Measurements from ENCODE around the gene HBP1. TPM values are rescaled to one million over a fixed set of nuclear protein-coding genes. Genes with fewer than 3 reads are reported as not detected.
"Not testable (repeated sequence)": the region's sequence is repeated elsewhere in the genome, so short reads cannot be mapped to it uniquely, and the experiment has no call there.

The HBP1 gene
- total RNA-seq, 1 donor from 2014 or later = 30.8 TPM

DNA sequence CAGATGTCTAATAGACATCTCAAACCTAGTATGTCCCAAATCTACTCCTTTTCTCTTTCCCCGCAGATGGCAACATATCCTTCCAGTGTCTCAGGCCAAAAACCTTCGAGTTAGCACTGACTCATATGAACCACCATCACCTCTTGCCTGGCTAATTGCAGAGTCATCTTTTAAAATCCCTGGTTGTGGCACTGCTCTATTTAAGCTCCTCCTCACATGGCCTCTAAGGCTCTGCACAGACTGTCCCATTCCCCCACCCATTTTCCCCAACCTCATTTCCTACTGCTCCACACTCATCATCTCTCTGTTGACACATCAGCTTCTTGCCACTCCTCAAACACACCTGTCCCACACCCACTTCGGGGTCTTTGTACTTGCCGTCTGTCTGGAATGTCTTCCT is 16.8 kb upstream of the HBP1 start:
- intact Hi-C loops (cut with micrococcal nuclease) = loop anchor here (5.0 kb wide), 3 partner anchors 110 to 975 kb away; partner anchors contain the start of genes PIK3CG and PRKAR2B

DNA sequence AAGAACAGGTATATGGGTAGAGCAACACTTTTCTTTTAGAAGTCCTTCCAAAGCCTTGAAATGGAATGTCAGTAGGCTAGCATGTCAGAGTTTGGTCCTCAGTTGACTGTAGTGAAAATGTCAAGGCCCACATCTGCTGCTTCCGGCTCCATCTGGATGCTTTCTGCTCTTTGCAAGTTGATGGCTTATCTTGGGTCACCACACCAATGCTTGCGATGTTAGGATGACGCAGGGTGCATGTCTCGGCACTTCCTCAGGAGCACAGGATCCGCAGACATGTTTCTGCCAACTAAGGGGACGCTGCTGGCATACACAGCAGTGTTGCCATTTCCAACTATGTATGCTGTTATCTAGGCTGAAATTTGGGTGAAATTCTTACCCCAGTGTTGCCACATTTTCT is 14.0 kb upstream of the HBP1 start:
- intact Hi-C loops (cut with micrococcal nuclease) = loop anchor here (5.0 kb wide), 3 partner anchors 113 to 978 kb away; partner anchors contain the start of genes PIK3CG and PRKAR2B

DNA sequence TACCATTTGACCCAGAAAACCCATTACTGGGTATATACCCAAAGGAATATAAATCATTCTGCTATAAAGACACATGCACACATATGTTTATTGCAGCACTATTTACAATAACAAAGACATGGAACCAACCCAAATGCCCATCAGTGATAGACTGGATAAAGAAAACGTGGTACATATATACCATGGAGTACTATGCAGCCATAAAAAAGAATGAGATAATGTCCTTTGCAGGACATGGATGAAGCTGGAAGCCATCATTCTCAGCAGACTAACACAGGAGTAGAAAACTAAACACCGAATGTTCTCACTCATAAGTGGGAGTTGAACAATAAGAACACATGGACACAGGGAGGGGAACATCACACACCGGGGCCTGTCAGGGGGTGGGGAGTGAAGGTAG is 13.1 kb upstream of the HBP1 start:
- intact Hi-C loops (cut with micrococcal nuclease) = not testable (repeated sequence)

DNA sequence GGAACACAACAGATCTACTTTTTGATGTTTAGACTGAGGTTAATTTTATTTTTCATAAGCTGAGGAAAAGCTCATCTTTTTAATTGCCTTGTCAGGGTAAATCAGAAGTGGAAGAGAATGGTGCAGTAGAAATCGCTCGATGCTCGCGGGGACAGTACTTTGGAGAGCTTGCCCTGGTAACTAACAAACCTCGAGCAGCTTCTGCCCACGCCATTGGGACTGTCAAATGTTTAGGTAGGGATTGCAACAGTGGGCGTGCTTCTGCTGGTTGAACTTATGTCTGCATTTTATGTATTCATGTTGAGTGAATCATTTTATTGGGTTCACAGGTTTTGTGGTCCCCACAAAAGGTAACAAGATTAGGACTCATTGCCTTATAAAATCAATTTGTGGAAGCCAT is 11.7 kb upstream of the HBP1 start:
- intact Hi-C loops (cut with micrococcal nuclease) = no loop called here

DNA sequence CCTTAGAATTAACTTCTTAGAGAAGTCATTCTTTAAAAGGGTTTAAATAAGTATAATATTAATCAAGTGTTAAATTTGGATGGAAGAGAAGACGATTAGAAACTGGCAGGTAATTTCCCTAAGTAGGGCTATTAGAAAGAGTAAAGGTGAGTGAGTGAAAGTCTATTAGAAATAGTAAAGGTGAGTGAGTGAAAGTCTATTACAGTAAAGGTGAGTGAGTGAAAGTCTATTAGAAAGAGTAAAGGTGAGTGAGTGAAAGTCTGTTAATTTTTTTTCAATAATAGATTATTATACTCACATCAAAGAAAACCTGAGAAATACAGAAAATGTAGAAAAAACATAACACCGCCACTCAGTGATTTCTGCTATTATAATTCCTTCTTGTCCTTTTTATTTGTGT is 10.8 kb upstream of the HBP1 start:
- intact Hi-C loops (cut with micrococcal nuclease) = no loop called here

- intact Hi-C loops (cut with micrococcal nuclease) = no loop called here
Observed at GRCh38 chr7:107160389-107160788, 8.4 kb upstream of the HBP1 start.

DNA sequence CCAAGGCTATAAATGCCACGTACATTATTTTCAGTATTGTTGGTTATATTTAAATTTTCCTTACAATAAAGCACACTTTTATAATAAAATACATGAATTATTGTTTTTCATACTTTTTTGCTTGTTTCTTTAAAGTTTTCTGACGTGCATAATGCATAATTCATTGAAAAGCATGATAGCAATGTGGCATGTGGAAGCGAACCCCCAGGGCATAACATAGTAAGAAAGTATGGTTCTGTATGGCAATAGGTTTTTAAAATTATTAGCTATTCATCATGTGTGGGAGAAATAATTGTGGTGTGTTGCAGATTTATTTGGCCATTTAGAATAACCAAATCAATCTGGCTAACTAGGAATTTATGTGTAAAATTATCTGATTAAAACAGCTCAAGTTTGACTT is 7.4 kb upstream of the HBP1 start:
- intact Hi-C loops (cut with micrococcal nuclease) = no loop called here

DNA sequence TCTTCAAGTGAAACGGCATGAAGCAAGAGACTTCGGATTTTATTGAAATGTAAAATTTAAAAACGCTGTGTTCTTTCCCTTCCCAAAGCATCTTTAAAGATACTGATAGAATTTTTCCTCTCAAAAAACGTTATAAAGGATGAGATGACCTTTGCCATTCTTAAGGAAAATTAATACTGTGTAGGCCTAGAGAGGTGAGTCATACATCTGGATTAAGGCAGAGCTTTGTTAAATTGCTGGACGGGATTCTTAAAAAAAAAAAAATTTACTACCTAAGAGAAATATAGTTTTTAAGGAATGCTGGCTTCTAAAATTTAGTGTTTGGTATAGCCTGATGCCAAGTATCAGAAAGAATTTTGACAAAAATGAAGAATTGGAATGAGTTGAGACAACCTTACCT is 6.3 kb upstream of the HBP1 start:
- intact Hi-C loops (cut with micrococcal nuclease) = no loop called here

DNA sequence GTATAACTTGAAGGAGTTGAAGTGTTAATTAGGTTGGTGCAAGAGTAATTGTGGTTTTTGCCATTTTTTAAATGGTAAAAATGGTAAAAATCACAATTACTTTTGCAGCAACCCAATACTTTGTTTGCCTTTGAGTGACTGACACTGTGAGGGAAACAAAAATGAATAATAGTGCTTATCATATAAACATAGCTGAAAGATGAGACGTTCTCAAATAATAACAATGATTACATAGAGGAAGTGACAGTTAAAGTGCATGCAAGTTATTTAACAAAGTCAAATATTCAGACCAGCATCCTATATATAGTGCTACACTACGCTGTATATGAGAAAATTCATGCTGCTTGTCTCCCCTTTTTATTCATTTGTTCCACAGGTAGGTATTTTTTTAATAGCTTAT is 4.7 kb upstream of the HBP1 start:
- intact Hi-C loops (cut with micrococcal nuclease) = no loop called here

DNA sequence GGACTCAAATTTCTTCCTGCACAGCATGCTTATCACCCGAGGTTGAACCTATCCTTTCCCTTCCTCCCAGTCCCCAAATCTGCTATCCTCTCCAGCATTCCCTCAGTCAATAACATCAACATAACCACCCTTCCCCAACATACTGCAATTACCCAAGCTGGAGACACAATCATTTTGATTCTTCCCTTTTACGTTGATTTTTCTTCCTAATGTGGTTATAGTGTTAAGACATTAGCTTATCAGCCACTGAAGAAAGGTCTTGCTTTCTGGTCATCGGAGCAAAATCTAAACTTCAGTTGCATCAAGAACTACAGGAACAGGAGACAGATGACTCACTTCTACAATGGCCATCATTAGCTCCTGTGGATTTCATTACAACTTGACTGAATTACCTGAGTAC is 3.5 kb upstream of the HBP1 start:
- intact Hi-C loops (cut with micrococcal nuclease) = loop anchor here (5.0 kb wide), 3 partner anchors 218 to 1143 kb away; no protein-coding TSS in a partner anchor

DNA sequence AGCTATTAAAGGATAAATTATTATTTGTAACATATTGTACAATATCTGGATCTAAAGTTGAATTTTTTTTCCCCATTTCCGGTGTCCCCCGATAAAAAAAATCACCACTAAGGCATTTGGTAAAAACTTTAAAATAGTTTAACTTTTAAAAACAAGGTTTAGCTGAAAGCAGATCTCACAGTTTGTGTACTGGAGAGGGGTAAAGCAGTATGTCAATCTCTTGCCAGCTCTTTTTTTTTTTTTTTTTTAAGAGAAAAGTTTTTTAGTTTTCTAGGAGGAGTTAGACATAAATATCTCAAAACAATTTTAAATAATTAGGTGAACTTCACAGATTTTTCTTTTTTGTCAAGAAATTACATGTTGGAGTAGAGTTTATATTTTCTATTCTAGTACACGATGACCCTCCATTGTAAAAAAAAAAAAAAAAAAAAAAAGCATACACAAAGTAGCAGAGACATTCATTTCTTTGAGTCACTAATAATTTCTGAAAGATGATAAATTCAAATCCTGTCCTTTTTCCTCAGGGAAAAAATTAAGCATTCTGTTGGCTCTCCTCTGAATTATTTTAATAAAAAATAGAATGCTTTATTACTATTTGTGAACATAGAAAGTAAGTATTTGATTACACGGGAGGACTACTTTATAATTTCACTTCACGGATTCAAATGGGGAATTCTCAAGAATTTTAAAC is 1.9 kb upstream of the HBP1 start:
- intact Hi-C loops (cut with micrococcal nuclease) = loop anchor here (5.0 kb wide), 3 partner anchors 220 to 1145 kb away; no protein-coding TSS in a partner anchor

GRCh38 chr7:107167483-107168232 is 1.1 kb upstream of the HBP1 start:
- intact Hi-C loops (cut with micrococcal nuclease) = loop anchor here (1.0 to 5.0 kb wide), 24 partner anchors 17 to 1476 kb away; partner anchors contain the start of genes BCAP29, CCDC71L, COG5 and DLD

GRCh38 chr7:107169120-107170050 is 582 bp downstream of the HBP1 start:
- intact Hi-C loops (cut with micrococcal nuclease) = loop anchor here (1.0 to 5.0 kb wide), 8 partner anchors 22 to 1360 kb away; partner anchors contain the start of gene PRKAR2B

GRCh38 chr7:107170051-107170915 is 1.5 kb downstream of the HBP1 start:
- intact Hi-C loops (cut with micrococcal nuclease) = loop anchor here (1.0 kb wide), 1 partner anchor 1361 kb away; no protein-coding TSS in a partner anchor

GRCh38 chr7:107171496-107171895 is 2.7 kb downstream of the HBP1 start:
- intact Hi-C loops (cut with micrococcal nuclease) = no loop called here

GRCh38 chr7:107172276-107173032 is 3.7 kb downstream of the HBP1 start:
- intact Hi-C loops (cut with micrococcal nuclease) = no loop called here

DNA sequence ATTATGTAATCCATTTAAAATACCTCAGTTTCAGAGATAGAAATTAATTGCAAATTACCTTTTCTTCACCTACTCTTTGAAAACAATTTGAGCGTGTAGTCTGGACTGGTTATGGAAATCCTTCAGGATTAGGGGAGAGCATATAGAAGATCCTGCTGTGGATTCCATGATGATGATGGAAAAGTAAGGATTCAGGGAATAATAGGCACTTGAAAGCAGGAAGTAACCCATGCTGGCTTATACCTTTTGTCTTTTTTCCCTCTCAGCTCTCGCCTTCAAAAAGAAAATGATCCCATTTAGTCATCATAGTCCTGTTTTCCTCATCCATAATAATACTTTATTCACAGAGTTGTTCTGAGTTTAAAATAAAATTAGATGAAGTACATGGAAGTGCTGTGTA is 4.4 kb downstream of the HBP1 start:
- intact Hi-C loops (cut with micrococcal nuclease) = no loop called here

DNA sequence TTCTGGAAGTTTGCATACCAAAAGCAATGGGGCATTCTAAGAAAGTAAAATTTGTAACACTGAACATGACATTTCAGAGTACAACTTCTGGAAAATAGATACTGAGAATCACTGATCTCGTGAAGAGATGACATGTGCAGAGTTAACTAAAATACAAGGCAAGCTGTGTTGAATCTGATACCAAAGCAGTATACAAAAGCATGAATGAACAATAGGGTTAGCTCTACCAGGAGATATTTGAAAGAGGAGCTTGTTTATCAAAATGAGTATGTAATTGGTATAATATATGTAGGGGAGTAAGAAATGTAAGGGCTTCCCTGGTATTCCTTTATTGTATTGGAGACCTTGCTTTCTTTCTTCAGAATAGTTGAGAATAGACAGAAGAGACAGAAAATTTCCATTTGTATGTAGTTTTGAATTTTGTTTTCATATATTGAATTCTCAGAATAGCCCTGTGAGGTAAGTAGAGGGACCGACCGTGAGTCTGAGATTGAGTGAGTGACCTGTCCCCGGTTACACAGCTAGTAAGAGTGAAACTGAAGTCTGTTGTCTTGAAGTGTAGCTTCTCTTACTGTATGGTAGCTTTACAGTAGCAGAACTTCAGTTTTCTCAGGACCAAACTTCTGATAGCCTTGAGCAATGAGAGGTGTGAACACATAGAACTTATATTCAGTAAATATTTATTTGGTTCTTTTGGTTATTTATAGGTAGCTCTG is 5.0 kb downstream of the HBP1 start:
- intact Hi-C loops (cut with micrococcal nuclease) = no loop called here

Data from T-helper 1 cell treated with Interleukin-12 subunit alpha and Interleukin-12 subunit beta and Interleukin-4 antibody, amounts not matched to agents 30 ng/mL and 1 ng/mL, for 36 hours (primary cell).